Fibroblast of skin of abdomen (primary cell): ENCODE data around the gene FOXB1.
A peak's percentile ranks its signal among the peaks of the same experiment; 100 is the strongest.

Experiments
- DNase-seq: peaks from one replicate; pipeline ENCODE4 v3.0.0-alpha.2; 2013

The FOXB1 gene

DNA sequence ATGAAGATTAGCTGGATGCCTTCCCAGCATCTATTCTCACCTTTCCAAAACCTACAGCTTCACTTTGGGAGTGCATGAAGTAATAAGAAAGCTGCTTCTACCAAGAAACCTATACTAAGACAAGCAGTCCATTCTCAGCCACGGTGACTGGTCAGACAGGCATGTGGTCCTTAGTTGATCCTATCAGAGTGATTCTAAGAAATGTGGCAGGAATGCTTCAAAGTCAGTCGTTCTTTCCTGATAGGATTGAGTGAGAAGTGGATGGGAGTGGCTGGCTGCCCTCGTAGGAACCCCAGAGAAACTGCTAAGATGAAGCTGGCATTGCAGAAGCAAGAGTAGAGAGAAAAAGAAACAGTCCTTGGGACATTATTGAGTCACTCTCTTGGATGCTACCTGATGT is 16.6 kb downstream of the FOXB1 start:
- DNase-seq = no peak

DNA sequence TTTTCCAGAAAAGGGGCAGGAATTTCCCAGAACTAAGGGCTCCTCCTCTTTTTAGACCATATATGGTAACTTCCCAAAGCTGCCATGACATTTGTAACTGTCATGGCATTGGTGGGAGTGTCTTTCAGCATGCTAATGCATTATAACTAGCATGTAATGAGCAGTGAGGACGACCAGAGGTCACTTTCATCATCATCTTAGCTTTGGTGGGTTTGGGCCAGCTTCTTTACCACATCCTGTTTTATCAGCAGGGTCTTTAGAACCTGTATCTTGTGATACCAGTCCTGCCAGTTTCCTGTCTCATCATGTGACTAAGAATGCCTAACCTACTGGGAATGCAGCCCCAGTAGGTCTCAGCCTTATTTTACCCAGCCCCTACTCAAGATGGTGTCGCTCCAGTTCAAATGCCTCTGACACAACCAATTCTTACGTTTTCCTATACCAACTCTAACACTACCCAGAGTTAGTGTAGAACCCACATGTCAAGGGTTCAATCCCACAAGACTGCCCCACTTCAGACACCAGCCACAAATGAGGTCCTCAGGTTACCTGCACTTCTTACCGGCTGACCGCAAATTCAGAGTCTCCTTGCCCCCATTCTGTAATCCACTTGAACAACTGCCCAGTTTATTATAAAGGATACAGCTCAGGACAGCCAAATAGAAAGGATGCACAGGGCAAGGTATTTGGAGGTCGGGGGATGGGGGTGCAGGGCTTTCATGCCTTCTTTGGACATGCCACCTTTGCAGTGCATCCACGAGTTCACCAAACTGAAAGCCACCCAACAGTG is 17.7 kb downstream of the FOXB1 start:
- no peak for DNase-seq

DNA sequence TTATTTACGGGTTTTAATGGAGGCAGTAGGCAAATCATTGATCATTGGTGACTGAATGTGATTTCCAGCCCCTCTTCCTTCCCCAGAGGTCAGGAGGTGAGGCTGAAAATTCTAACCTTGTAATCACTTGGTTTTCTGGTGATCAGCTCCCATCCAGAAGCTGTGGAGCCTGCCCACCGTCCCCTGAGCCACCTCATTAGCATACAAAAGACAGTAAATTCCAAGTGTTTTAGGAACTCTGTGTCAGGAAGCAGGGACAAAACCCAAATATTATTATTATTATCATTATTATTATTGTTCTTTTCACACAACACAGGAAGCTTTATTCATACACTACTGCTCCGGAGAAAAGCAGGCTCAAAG is 18.2 kb downstream of the FOXB1 start:
- no peak for DNase-seq

DNA sequence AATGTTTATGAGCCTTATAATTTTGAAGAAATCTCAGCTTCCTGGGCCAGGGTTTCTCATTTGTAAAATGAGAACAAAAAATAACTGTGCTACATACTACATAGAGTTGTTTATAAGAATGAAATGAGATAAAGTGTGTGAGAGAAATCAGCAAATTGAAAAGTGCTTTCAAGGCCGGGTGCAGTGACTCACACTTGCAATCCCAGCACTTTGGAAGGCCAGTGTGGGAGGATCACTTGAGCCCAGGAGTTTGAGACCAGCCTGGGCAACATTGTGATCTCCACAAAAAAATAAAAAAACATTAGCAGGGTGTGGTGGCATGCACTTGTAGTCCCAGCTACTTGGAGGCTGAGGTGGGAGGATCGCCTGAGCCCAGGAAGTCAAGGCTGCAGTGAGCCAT is 22.4 kb downstream of the FOXB1 start:
- no peak for DNase-seq

DNA sequence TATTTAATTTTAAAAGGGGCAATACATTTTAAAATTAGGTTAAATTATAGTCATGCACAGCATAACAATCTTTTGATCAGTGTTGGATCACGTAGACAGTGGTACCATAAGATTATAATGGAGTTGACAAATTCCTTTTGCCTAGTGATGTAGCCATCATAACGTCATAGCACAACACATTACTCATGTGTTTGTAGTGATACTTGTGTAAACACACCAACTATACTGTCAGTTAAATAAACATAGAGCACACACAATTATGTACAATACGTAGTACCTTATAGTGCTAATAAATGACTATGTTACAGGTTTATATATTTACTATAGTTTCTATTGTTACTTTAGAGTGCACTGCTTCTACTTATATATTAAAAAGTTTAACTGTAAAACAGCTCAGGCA is 31.2 kb downstream of the FOXB1 start:
- DNase-seq = no peak

DNA sequence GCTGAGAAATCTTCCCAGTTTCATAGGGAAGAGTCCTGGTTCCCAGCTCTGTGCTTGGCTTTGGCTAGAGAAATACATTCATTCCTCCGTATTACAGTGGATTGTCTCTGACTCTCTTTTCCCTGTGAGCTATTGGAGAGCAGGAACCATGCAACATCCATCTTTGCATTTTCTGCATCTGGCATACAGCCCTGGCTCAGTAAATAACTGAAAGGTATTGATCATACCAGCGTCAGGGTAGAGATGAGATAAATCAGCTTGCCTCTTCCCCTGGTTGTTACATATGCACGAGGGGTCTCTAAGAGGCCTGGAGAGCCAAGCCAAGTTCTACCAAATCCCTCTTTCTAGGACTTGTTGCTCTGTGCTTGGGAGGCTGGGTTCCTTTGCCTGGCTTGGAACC is 35.2 kb downstream of the FOXB1 start:
- no peak for DNase-seq

DNA sequence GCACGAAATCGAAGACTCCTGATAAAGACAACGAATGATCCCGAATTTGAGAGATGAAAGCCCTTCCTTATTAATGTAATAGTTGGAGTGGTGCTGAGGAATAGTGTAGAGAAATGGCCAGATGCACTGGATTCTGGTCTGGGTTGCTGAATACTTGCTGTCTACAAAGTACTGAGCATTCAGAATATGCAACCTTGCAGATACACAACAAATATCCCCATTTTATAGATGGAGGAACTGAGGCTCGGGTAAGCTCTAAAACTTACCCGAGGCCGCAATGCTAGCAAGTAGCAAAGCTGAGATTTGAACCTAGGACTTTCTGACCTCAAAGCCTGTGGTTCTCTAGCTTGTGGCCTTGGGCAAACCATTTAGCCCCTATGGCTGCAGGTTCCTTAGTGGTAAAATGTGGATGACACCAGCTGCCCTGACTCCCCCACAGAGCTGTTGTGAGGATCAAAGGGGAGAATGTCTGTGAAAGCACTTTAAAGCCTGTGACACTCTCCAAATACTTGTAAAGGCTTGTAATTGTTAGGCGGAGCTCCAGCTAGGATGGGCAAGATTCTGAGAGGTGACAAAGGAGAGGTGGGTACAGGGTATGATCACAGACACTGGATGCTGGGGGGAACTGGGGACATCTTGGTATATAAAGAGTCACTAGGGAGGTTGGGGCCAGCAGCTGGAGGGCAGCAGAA is 39.8 kb downstream of the FOXB1 start:
- no peak for DNase-seq

DNA sequence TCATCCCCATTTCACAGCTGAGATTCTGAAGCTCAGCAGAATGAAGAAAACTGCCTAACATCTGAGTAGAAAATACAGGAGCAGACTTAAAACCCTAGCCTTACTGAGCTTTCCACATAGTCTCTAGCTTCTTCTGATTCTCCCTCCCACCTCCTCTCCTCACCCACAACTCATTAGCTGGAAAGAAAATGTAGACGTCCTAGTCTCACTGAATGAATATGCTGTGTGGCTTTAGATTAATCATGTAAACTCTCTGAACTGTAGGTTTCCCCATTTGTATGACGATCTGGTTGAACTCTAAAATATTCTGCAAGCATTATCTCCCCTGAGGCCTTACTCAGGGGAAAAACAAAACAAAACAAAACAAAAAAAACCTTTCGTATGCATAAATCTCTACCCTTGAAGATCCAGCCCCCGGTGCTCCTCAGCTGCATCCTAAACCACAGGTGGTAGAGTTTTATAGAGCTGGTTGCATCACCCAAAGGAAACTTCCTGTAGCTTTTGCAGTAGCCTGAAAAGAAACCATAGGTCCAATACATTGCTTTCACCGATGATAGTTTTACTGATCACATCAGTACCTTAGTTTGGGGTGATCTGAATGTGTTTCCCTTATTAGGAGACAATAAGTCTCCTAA is 40.6 kb downstream of the FOXB1 start:
- no peak for DNase-seq

DNA sequence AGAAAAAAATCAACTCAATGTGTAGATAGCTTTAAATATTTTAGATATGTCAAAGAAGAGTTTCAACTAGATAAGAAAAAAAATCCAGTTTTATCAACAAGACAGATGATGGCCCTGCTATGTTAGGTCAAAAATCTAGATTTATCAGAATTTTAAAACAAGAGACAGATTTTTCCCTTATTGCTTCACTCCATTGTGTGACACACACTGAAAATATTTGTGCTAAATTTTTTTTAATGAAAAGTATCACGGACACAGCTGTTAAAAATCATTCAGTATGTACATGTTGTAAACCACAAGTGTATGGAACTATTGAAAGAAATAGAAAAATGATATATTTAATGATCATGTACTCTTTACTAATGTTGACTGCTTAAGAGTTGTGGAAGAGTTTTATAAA is 43.6 kb downstream of the FOXB1 start:
- peak; percentile 45 for DNase-seq

DNA sequence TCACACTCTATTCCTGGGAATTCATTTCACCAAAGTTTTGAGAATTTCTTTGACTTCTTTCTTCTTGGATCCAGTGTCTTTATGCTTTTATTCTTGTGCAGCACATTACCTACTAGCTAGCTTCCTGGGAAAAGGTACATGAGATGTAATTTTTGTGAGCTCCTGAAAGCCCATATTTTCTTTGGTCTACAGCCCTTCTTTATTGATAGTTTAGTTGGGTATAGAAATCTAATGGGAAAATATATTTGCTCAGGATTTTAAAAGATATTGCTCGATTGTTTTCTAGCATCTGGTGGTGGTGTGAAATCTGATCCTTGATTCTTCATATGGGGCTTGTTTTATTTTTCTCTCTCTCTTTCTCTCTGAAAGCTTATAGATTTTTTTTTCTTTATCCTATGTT is 45.8 kb downstream of the FOXB1 start:
- no peak for DNase-seq

DNA sequence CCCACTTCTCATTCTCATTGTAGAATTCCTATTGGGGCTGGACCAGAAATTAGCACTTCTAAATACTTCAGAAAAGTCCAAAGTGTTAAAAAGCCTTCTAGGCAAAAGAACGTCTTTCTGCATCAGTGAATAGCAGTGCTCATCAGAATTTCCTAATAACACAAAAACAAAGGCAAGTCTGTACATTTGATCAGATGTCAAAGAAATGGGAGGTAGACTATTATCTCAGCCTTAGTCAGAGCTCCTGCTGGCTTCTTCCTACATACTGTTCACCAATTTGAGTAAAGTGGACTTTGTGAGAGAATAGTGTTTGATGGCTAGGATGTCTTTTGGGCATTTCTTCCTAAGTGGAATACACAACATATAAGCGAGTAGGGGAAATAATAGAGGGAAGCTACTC is 48.7 kb downstream of the FOXB1 start:
- DNase-seq = no peak

DNA sequence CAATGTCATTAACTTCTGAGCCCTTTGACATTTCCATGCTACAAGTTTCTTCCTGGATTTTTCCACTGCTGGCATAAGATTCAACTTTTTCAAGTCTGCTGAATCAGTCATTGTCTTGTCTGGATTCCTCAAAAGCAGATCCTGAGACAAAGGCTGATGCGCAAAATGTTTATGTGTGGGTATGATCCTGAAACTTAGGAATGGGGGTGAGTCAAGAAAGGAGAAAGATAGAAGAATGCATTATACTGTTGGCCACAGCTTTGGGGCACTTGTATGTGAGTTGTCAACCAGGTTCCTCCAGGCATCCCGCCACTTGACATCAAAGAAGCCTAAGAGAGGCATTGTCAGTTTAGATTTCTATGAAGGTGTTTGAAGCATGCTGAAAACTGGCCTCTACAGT is 50.4 kb downstream of the FOXB1 start:
- DNase-seq = no peak
